Stimulated activated naive CD4-positive, alpha-beta T cell treated with Interleukin-2 at 50 U/mL for 16 hours (primary cell): ENCODE data around the gene OAT.

Source experiments
- DNase-seq: peaks from one replicate; lab custom pipeline; 2025; lab: John Stamatoyannopoulos, UW

Gene OAT

DNA sequence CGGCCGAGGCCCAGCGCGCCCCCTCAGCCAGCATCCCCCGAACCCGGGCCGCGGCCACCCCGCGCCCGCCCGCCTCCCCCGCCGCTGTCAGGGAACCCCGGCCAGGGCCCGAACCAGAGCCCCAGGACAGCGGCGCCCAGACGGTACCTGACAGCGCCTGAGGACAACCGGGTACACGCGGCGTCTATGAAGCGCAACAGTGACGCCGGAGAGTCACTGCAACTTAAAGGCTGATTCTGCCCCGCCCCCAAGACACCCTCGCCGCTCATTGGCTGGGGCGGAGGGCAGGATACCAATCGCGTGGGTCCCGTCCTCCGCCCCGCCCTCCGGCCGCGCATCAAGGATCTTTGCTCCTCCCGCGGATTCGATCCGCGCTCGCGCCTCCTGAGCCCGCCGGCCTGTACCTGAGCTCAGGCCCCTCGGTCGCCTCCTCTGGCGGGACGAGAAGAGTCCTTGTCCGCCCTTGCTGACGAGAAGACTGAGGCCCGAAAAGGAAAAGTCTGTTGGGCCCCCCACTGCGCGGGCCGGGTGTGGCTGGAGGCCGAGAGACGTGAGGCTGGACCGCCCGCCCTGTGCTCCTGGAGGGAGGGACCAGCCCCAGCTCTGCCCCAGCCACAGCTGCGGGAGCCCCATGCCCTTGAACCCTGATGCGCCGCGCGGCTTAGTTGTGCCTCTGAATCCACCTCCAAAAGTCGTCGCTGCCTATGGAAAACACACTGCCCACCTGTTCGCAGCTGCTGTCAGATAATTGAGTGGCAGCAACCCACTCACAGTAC lies at the start of gene OAT:
TSS of gene OAT (minus strand) at position 198 of the 776 bp plus-strand sequence. CDS start 6,752 bp downstream, outside the sequence.
- peak; percentile 97 for DNase-seq

- no peak for DNase-seq
These were observed 48.4 kb upstream of the OAT start for GRCh38 chr10:124467165-124467564.

DNA sequence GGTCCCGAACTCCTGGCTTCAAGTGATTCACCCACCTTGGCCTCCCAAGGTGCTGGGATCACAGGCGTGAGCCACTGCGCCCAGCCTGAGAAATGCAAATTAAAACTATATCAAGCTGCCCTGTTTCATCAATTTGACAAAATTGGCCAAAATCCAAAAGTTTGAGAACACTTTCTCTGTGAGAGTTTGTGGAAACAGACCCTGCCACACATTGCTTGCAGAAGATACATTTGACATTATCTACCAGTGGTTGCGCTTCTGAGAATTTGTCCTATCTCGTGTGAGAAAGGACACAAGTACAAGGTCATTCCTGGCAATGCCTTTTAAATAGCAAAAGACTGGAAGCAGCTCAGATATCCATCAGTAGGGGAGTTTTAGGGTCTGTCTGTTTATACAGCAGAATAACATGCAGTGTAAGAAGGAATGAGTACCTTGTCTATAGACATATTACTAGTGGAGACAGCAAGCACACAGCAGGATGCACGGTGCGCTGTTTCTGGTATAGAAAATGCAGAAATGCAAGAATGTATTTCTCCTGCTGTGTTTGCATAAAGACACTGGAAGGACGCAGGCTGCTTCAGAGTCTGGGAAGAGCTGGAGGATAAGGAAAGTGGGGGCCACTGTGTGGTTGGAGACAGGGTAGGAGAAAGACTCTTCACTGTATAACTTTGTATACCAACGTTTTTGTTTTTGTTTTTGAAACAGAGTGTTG lies 47.2 kb upstream of the OAT start:
- no peak for DNase-seq

- no peak for DNase-seq
These were observed 46.5 kb upstream of the OAT start for GRCh38 chr10:124465003-124465776.

DNA sequence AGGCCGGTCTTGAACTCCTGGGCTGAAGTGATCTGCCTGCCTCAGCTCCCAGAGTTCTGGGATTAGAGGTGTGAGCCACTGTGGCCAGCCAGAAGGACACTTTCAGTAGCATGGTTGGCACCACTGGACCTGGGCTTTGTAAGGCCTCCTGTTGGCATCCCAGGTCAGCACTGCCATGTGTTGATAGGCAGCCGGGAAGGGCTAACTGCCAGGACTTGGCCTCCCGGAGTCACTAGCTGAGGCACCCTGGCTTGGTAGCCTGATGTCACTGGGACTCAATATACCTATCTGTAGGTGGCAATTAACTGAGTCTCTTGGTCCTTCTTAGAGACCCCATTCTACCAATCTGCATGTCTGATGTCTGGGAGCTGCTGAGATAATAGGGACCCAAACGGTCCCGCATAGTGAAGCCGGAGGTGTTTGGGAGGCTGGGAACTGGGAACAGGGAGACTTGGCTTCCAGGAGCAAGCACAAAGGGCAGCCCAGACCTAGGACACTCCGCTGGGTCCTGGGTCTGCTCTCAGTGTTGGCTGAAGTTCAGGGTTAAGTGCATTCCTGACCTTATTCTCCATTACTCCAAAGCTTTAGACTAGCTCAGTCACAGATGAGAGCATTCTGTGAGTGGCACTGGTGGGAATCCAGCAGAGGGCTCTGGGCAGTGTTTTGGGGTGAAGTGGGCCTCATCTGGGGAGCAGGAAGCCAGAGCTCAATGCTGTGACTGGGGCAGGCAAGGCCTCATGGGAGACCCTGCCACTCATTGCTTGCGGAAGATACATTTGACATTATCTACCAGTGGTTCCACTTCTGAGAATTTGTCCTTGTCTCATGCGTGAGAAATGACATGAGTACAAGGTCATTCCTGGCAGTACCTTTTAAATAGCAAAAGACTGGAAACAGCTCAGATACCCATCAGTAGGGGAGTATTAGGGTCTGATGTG lies 45.6 kb upstream of the OAT start:
- DNase-seq = no peak

DNA sequence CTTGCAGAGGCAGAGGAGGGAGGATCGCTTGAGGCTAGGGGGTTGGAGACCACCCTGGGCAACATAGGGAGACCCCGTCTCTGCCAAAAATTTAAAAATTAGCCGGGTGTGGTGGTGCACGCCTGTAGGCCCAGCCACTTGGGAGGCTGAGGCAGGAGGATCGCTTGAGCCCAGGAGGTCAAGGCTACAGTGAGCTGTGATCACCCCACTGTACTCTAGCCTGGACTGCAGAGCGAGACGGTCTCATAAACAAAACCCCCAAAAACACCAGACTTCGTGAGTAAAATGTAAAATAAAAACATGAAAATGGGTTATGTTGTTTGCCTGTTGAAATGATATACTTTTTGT lies 43.6 kb upstream of the OAT start:
- no peak for DNase-seq

- peak; percentile 80 for DNase-seq
These were observed 43.1 kb upstream of the OAT start, which contains the start of gene LHPP for GRCh38 chr10:124461642-124462347. Gene LHPP, plus strand, starts transcription at chr10:124461823. Its CDS starts 40 bp downstream, at chr10:124461863.

GRCh38 chr10:124460144-124460543 lies 41.4 kb upstream of the OAT start:
- no peak for DNase-seq

DNA sequence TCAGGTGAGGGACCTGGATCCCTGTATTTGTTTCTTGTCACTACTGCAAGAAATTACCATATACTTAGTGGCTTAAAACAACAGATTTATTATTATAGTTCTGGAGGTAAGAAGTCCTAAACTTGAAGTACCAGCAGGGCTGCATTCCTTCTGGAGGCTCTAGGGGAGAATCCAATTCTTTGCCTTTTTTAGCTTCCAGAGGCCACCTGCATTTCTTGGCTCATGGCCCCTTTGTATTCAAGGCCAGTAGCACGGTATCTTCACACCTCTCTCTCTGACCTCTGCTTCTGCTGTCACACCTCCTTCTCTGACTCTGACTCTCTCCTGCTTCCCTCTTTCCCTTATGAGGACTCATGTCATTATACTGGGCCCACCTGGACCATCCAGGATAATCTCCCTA lies 40.7 kb upstream of the OAT start:
- DNase-seq = no peak

DNA sequence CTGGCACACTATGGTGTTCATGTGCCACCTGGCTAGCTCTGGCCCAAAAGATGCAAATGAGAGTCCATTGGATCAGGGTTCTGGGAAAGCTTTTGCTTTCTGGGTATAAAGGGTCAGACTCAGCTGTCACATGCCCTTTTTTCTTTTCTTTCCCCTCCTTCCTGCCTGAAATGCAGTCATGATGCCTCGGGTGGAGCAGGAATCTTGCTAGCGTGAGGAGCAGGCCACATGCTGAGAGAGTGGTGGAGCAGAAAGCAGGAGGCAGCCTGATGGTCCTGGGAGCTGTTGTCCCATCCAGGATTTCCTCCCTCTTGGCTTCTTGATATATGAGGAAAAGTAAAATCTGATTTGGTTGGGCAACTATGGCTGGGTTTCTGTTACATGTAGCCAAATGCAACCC lies 40.2 kb upstream of the OAT start:
- no peak for DNase-seq

DNA sequence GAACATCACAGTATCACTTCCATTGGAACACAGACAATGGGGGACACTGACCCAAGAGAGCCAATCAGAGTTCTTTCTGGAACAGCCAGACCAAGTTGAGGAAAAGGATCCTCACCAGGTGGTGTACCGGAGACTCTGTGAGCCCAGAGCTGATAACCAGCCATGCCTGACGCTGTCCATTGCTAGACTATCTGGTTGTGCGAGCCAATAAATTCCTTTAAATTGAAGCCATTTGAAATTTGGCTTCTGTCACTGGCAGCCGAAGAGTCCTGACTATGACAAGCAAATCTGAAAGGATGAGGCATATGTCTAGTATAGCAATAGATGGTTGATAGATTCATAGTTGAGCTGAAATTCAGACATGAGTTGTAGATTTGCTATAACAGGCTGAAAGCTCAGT lies 39.8 kb upstream of the OAT start:
- no peak for DNase-seq

- DNase-seq = no peak
These were observed 36.7 kb upstream of the OAT start for GRCh38 chr10:124455441-124455840.

DNA sequence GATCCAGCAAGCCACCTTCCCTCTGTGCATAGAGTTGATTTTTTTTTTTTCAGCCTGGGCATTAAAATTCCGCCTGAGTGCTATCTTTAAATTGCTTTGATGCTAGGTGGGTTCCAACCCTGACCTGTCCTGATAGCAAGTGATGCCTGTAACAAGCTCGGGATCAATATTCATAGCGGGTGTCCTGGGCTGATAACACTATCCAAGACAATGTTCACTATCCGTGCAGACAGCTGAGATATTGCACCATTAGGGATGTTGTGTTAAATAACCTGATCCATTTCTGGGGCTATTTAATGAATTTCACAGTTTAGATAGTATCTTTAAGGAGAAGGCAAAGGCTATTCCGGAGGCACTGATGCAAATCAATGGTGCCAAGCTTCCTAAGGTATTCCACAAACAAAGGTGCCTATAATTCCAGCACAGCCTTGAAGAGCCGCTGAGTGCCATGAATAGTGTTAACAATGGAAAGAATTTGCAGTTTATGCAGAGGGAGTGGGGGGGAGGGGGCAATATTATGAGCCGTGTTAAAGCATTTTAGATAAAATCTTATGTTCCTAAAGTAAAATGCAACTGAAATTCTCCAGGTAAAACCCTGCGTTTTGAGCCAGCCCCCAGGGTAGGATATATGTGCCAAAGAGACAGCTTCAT lies 35.4 kb upstream of the OAT start:
- DNase-seq = no peak

DNA sequence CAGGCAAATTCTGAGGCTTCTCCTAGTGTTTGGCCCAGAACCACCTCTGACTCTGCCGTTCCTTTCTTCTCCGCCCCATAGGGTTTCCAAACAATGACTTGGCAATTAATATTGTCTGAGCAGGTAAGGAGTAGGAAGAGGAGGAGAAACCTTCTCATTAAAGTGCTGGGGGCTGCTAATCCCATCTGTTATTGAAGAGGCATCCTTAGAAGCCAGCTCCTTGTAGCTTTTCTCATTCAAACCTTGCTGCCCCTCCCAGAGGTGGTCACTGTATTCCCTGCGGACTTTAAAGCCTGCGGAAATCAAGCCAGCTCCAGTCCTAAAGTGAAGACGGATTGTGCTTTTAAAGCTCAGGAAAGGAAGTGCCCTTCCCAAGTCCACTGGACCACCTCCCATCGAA lies 32.6 kb upstream of the OAT start:
- no peak for DNase-seq

- DNase-seq = no peak
These were observed 32.0 kb upstream of the OAT start for GRCh38 chr10:124450783-124451057.

DNA sequence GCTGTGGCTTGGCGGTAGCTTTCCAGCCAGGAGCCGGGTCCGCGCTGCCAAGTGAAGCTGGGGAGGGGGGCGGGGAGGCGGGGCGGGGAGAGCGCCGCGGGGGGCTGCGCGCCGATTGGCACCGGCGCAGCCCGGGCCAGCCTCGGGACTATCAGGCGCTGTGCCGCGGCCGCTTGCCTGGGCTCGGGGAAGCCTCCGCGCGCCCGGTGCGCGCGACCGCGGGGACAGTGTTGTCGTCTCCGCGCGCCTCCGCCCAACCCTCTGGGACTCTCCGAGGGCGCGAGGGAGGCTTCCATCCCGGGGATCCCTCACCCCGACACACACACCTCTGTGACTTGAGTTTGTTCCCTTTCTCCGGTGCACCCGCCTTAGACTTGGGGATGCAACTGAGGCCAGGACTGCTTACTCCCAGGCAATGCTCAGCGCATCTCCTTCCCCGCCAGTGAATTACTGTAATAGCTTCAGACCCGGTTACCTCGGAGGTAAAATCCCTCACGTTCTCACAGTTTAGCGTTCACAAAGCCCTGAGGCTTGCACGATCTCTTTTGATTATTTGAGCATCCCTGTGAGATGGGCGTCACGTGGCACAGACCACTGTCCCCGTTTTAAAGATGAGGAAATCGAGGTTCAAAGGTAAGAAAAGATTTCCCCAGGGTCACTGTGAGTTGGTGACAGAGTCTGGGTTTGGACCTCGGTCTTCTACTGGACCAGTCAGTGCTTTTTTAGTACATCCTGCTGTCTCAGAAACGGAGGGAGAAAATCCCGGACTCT lies 31.5 kb upstream of the OAT start, which contains the start of gene NKX1-2:
TSS of gene NKX1-2 (minus strand) at position 24 of the 771 bp plus-strand sequence. CDS start 92 bp downstream, outside the sequence.
- DNase-seq = no peak

DNA sequence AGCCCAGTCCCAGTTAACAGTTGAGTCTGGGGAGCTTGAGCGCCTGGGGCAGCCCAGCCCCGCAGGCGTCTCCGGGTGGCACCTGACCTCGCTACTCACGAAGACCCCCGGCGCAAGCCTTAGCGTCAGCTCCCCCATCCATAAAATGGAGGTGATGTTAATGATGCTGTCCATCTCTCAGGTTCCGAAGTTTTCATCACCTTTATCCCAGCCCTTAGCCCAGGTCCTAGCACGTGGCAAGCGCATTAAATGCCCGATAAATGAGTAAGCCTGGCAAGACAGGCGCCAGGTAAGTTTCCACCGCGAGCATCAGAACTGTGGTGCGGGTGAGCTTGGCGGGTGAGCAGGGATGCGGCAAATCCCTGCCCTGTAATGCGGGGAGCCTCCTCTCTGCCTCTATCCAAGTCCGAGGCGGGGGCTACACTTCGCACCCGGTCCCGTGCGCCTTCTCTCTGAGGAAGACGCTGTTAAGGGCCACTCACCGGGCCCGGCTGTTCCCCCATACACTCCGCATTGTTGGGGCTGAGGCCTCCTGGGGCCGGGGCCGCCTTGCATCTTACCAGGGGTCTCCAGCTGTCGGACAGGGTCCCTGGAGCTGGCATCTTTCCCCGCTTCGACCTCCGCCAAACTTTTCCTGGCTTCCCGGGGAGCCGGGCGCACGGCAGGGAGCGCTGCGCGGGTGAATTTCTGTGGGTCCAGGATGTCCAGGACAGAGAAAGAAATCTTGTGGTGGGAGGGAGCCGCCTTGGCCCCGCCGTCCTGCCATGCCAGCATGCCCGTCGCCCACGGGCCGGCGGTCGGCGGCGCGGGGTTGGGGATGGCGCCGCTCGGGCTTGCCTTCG lies 30.7 kb upstream of the OAT start:
- DNase-seq = no peak

DNA sequence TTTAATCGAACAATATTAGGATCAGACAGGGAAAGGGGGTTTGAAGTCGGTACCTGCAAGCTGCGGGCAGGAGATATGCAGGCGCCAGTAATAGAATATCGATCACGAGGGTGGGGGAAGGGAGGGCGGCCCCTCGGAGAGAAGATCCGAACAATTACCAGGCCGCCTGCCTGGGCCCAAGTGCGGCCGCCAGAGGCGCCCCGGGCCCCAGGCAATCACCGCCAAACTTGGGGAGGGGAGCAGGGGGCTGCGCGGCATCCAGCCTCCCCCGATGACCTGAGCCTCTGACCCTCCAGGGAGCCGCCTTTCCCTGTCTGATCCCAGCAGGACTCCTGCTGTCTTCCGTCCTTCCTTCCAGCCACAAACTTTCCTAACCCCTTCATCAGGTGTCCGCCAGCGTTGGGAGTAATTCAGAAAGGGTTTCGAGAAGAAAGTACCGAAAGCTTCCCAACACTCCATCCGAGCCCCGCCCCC lies 30.0 kb upstream of the OAT start:
- no peak for DNase-seq
